H9 (cell line): ENCODE measurements around the gene IMMP2L. TPM values are rescaled to one million over a fixed set of nuclear protein-coding genes. Genes with fewer than 3 reads are reported as not detected.
A peak's percentile ranks its signal among the peaks of the same experiment; 100 is the strongest.

Experiments used
- DNase-seq: peaks from one replicate; pipeline ENCODE4 v3.0.0-alpha.2; 2017
- H2AFZ ChIP-seq: one replicate; pipeline ENCODE4 v1.6.1; 2013; ENCODE audit warnings: mild to moderate bottlenecking, low read length, control low read depth, moderate library complexity
- H2AK5ac ChIP-seq: 2 replicates; pipeline ENCODE4 v1.6.1; 2013; ENCODE audit warnings: low read length, control low read depth, mixed read lengths; ENCODE audit not compliant: insufficient read length
- H2BK120ac ChIP-seq: one replicate; pipeline ENCODE4 v1.6.1; 2013; ENCODE audit warnings: low read depth, mild to moderate bottlenecking, low read length, control low read depth, inconsistent platforms; ENCODE audit not compliant: poor library complexity, severe bottlenecking
- H2BK12ac ChIP-seq: 2 replicates; pipeline ENCODE4 v1.6.1; 2013; ENCODE audit warnings: low read length, control low read depth, mixed read lengths, low read depth; ENCODE audit not compliant: insufficient read length
- H2BK15ac ChIP-seq: 2 replicates; pipeline ENCODE4 v1.6.1; 2013; ENCODE audit warnings: low read depth, low read length, control low read depth
- H2BK20ac ChIP-seq: one replicate; pipeline ENCODE4 v1.6.1; 2013; ENCODE audit warnings: low read depth, mild to moderate bottlenecking, low read length, control low read depth, inconsistent platforms; ENCODE audit not compliant: poor library complexity, severe bottlenecking
- H2BK5ac ChIP-seq: 2 replicates; pipeline ENCODE4 v1.6.1; 2013; ENCODE audit warnings: low read length, control low read depth, mixed read lengths; ENCODE audit not compliant: insufficient read length
- H3K14ac ChIP-seq: 2 replicates; pipeline ENCODE4 v1.6.1; 2013; ENCODE audit warnings: low read length, control low read depth; ENCODE audit not compliant: insufficient read depth
- H3K18ac ChIP-seq: 2 replicates; pipeline ENCODE4 v1.6.1; 2013; ENCODE audit warnings: low read depth, mild to moderate bottlenecking, mixed read lengths, low read length, control low read depth; ENCODE audit not compliant: insufficient read length
- H3K23ac ChIP-seq: 2 replicates; pipeline ENCODE4 v1.6.1; 2013; ENCODE audit warnings: low read length, control low read depth, mixed read lengths, low read depth; ENCODE audit not compliant: insufficient read length
- H3K23me2 ChIP-seq: 2 replicates; pipeline ENCODE4 v1.6.1; 2013; ENCODE audit warnings: low read depth, mild to moderate bottlenecking, mixed read lengths, low read length, control low read depth; ENCODE audit not compliant: insufficient read length, poor library complexity, severe bottlenecking
- H3K27ac ChIP-seq: 2 replicates; pipeline ENCODE4 v1.5.1; 2013; ENCODE audit warnings: low read length, control low read depth, mixed read lengths, low read depth; ENCODE audit not compliant: insufficient read length
- H3K27me3 ChIP-seq: 2 replicates; pipeline ENCODE4 v1.6.1; 2013; ENCODE audit warnings: low read length, control low read depth, inconsistent platforms; ENCODE audit not compliant: insufficient read depth
- H3K4ac ChIP-seq: 2 replicates; pipeline ENCODE4 v1.6.1; 2013; ENCODE audit warnings: low read depth, mild to moderate bottlenecking, control low read depth, inconsistent platforms, low read length, moderate library complexity
- H3K4me1 ChIP-seq: 2 replicates; pipeline ENCODE4 v1.6.1; 2013; ENCODE audit warnings: low read length, control low read depth, inconsistent platforms; ENCODE audit not compliant: insufficient read depth
- H3K4me2 ChIP-seq: 2 replicates; pipeline ENCODE4 v1.6.1; 2013; ENCODE audit warnings: low read length, control low read depth, mixed read lengths; ENCODE audit not compliant: insufficient read length, insufficient read depth
- H3K56ac ChIP-seq: 2 replicates; pipeline ENCODE4 v1.6.1; 2013; ENCODE audit warnings: low read depth, mild to moderate bottlenecking, mixed read lengths, low read length, control low read depth; ENCODE audit not compliant: insufficient read length
- H3K79me1 ChIP-seq: 2 replicates; pipeline ENCODE4 v1.6.1; 2013; ENCODE audit warnings: low read depth, mild to moderate bottlenecking, moderate library complexity, low read length, control low read depth, inconsistent platforms; ENCODE audit not compliant: insufficient read depth, poor library complexity, severe bottlenecking
- H3K79me2 ChIP-seq: 2 replicates; pipeline ENCODE4 v1.6.1; 2013; ENCODE audit warnings: low read length, control low read depth, inconsistent platforms; ENCODE audit not compliant: insufficient read depth
- H3K9ac ChIP-seq: 2 replicates; pipeline ENCODE4 v1.6.1; 2013; ENCODE audit warnings: low read length, control low read depth, mixed read lengths; ENCODE audit not compliant: insufficient read length; ENCODE audit errors: extremely low read depth
- H3K9me3 ChIP-seq: one replicate; pipeline ENCODE4 v1.6.1; 2013; ENCODE audit warnings: low read depth, low read length, inconsistent platforms; ENCODE audit not compliant: control insufficient read depth
- H3T11ph ChIP-seq: one replicate; pipeline ENCODE4 v1.6.1; 2013; ENCODE audit warnings: mild to moderate bottlenecking, low read length, control low read depth, inconsistent platforms
- H4K20me1 ChIP-seq: one replicate; pipeline ENCODE4 v1.6.1; 2013; ENCODE audit not compliant: control insufficient read depth, insufficient read length, insufficient read depth
- H4K5ac ChIP-seq: 2 replicates; pipeline ENCODE4 v1.6.1; 2013; ENCODE audit warnings: low read depth, mild to moderate bottlenecking, mixed read lengths, low read length, control low read depth; ENCODE audit not compliant: insufficient read length
- H4K8ac ChIP-seq: replicated peaks from 2 replicates; pipeline ENCODE4 v1.6.1; 2013; ENCODE audit warnings: low read length, control low read depth, mixed read lengths, low read depth; ENCODE audit not compliant: insufficient read length
- H4K91ac ChIP-seq: 2 replicates; pipeline ENCODE4 v1.6.1; 2013; ENCODE audit warnings: low read depth, mild to moderate bottlenecking, moderate library complexity, mixed read lengths, low read length, control low read depth; ENCODE audit not compliant: insufficient read length
- H3K27ac Mint-ChIP-seq, 3 experiments: 2 replicates in 2 of 3; 3 replicates in 1 of 3; pipeline ENCODE4 v1.8.0; 2020 to 2021; ENCODE audit warnings: mixed read lengths in 3 of 3, mild to moderate bottlenecking in 1 of 3, moderate library complexity in 1 of 3
- H3K27me3 Mint-ChIP-seq: 2 replicates; pipeline ENCODE4 v1.8.0; 2021; ENCODE audit warnings: low read depth, mild to moderate bottlenecking, moderate library complexity, mixed read lengths
- H3K36me3 Mint-ChIP-seq, 3 experiments: 2 replicates in 2 of 3; 3 replicates in 1 of 3; pipeline ENCODE4 v1.8.0; 2020 to 2021; ENCODE audit warnings: low read depth in 3 of 3, mixed read lengths in 3 of 3; ENCODE audit not compliant: insufficient read depth in 1 of 3
- H3K4me1 Mint-ChIP-seq, 2 experiments: 2 replicates each; pipeline ENCODE4 v1.8.0; 2020; ENCODE audit warnings: mixed read lengths in 2 of 2
- H3K4me3 Mint-ChIP-seq, 2 experiments: 2 replicates in 1 of 2; 3 replicates in 1 of 2; pipeline ENCODE4 v1.8.0; 2020 to 2021; ENCODE audit warnings: mild to moderate bottlenecking in 2 of 2, mixed read lengths in 2 of 2, moderate library complexity in 1 of 2
- H3K9me3 Mint-ChIP-seq, 2 experiments: 2 replicates in 1 of 2; 3 replicates in 1 of 2; pipeline ENCODE4 v1.8.0; 2020; ENCODE audit warnings: mild to moderate bottlenecking in 2 of 2, mixed read lengths in 2 of 2, moderate library complexity in 1 of 2
- CTCF ChIP-seq: fragments of 200-600 bp; sonication (generic); conservative IDR thresholded peaks from 3 replicates; pipeline ENCODE4 v1.8.0; 2021; ENCODE audit warnings: antibody characterized with exemption, mild to moderate bottlenecking
- WGBS: extraction: QIAGEN DNeasy Blood & Tissue Kit; methylation state at CpG from one replicate; pipeline ENCODE4 v1.1.7; 2013; ENCODE audit warnings: missing lambda C conversion rate, low lambda C conversion rate, mixed read lengths; ENCODE audit not compliant: insufficient read length; ENCODE audit errors: extremely low coverage; 5-methylcytosine and 5-hydroxymethylcytosine counted together
- total RNA-seq: library from RNA; stranded (reverse); gene quantifications from 2 replicates; pipeline ENCODE4 v1.2.1, GENCODE V29; 2021

The IMMP2L gene
- total RNA-seq, 1 experiment from 2014 or later: 14.7 TPM

GRCh38 chr7:110889335-110889734 is 673.0 kb downstream of the IMMP2L start:
- peaks cover 3 to 12% of the 10 kb centered on the region in 2 experiments for H3K4me1 Mint-ChIP-seq
- Histone ChIP-seq H4K8ac (no peak overlapping the region), H2AFZ (no peak overlapping the region), H3K9me3 (no peaks in the 10 kb centered on the region), H3K56ac (no peak overlapping the region), H3K79me1 (no peaks in the 10 kb centered on the region), H3K79me2 (no peaks in the 10 kb centered on the region), H2BK20ac (no peak overlapping the region), H3K14ac (no peak overlapping the region), H2AK5ac (no peak overlapping the region), H3K27ac (no peak overlapping the region), H3K4me1 (no peaks in the 10 kb centered on the region), H3K23ac (no peak overlapping the region), H3K18ac (no peak overlapping the region), H3T11ph (no peak overlapping the region), H3K9ac (no peak overlapping the region), H2BK15ac (no peak overlapping the region), H4K5ac (no peak overlapping the region), H2BK12ac (no peak overlapping the region), H4K20me1 (no peaks in the 10 kb centered on the region), H3K4me2 (no peak overlapping the region), H3K4ac (no peak overlapping the region), H2BK5ac (no peak overlapping the region), H4K91ac (no peak overlapping the region), H3K23me2 (no peaks in the 10 kb centered on the region), H3K27me3 (no peaks in the 10 kb centered on the region), H2BK120ac (no peak overlapping the region)
- TF ChIP-seq CTCF: 0 out of 3 replicates have a peak, but pooled peaks have one; percentile 20
- WGBS: no CpG with 5 or more reads among the region's 6 CpGs
- no peak for DNase-seq
- H3K27ac Mint-ChIP-seq: no peak overlapping the region
- H3K9me3 Mint-ChIP-seq: no peaks in the 10 kb centered on the region
- H3K36me3 Mint-ChIP-seq: no peaks in the 10 kb centered on the region
- no peaks in the 10 kb centered on the region for H3K27me3 Mint-ChIP-seq
- no peak overlapping the region for H3K4me3 Mint-ChIP-seq
